HEK293T (cell line): ENCODE measurements around the gene GRM7.

Source experiments
- CTCF ChIA-PET: fragments of 350-600 bp; formaldehyde crosslinking; extraction: SDS; loops from one replicate; lab custom pipeline; 2021; ENCODE audit warnings: antibody characterized with exemption, inconsistent platforms; lab: Yijun Ruan, JAX
- POLR2A ChIA-PET: fragments of 350-600 bp; formaldehyde crosslinking; extraction: SDS; loops from one replicate; lab custom pipeline; 2020; ENCODE audit warnings: antibody characterized with exemption, inconsistent platforms; lab: Yijun Ruan, JAX
- DNase-seq: peaks from one replicate; pipeline ENCODE4 v3.0.0; 2012; ENCODE audit warnings: mixed read lengths; ENCODE audit errors: extremely low spot score
- ARNT ChIP-seq: fragments of 450-650 bp; IDR thresholded peaks from 2 replicates; pipeline ENCODE4 v1.6.1; 2017; ENCODE audit warnings: mild to moderate bottlenecking
- BHLHE40 ChIP-seq: fragments of 450-650 bp; IDR thresholded peaks from 2 replicates; pipeline ENCODE4 v1.6.1; 2016; ENCODE audit warnings: mild to moderate bottlenecking, moderate library complexity, borderline replicate concordance
- CTBP1 ChIP-seq: fragments of 450-650 bp; IDR thresholded peaks from 2 replicates; pipeline ENCODE4 v1.6.1; 2016; ENCODE audit warnings: borderline replicate concordance
- ELF4 ChIP-seq: fragments of 450-650 bp; IDR thresholded peaks from 2 replicates; pipeline ENCODE4 v1.6.1; 2017; ENCODE audit warnings: antibody characterized with exemption
- FOXA1 ChIP-seq: fragments of 450-650 bp; IDR thresholded peaks from 2 replicates; pipeline ENCODE4 v1.6.1; 2016; ENCODE audit warnings: mild to moderate bottlenecking
- FOXK2 ChIP-seq: fragments of 450-650 bp; IDR thresholded peaks from 2 replicates; pipeline ENCODE4 v1.6.1; 2016; ENCODE audit warnings: mild to moderate bottlenecking
- FOXM1 ChIP-seq: fragments of 450-650 bp; IDR thresholded peaks from 2 replicates; pipeline ENCODE4 v1.6.1; 2017; ENCODE audit warnings: mild to moderate bottlenecking, borderline replicate concordance
- HDGF ChIP-seq: fragments of 450-650 bp; IDR thresholded peaks from 2 replicates; pipeline ENCODE4 v1.6.1; 2017; ENCODE audit warnings: antibody characterized with exemption, borderline replicate concordance
- L3MBTL2 ChIP-seq: fragments of 450-650 bp; conservative IDR thresholded peaks from 2 replicates; pipeline ENCODE4 v1.6.1; 2016; ENCODE audit warnings: mild to moderate bottlenecking
- LEF1 ChIP-seq: fragments of 450-650 bp; IDR thresholded peaks from 2 replicates; pipeline ENCODE4 v1.6.1; 2017; ENCODE audit warnings: mild to moderate bottlenecking, borderline replicate concordance
- NFRKB ChIP-seq: fragments of 450-650 bp; IDR thresholded peaks from 2 replicates; pipeline ENCODE4 v1.6.1; 2016; ENCODE audit warnings: mild to moderate bottlenecking, moderate library complexity
- SP1 ChIP-seq: fragments of 450-650 bp; IDR thresholded peaks from 2 replicates; pipeline ENCODE4 v1.6.1; 2017
- SUZ12 ChIP-seq: fragments of 450-650 bp; IDR thresholded peaks from 2 replicates; pipeline ENCODE4 v1.6.1; 2016; ENCODE audit warnings: mild to moderate bottlenecking
- TARDBP ChIP-seq: fragments of 450-650 bp; IDR thresholded peaks from 2 replicates; pipeline ENCODE4 v1.6.1; 2016
- ZNF384 ChIP-seq: fragments of 450-650 bp; IDR thresholded peaks from 2 replicates; pipeline ENCODE4 v1.6.1; 2016
- TF ChIP-seq, protein P1 (sequence below): fragments of 450-650 bp; IDR thresholded peaks from 2 replicates; pipeline ENCODE4 v1.6.1; 2016

Gene GRM7

DNA sequence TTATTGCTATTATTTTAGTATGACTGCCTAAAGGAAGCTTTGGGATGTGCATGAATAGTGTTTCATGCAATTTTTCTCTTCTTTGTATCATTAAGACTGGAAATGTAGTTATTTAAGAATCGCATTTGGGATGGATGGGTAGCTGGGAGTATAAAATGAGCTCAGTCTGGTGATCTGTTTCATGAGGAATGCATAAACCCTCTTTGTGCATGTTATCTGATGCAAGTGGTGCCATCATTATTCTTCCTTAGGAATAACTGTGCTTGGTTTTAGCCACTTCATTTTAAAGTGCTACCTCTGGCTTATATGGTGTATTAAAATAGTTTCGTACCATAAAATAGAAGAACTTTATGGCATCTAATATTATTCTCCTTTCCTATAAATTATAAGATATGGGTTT, 535.6 kb downstream of the GRM7 start:
- DNase-seq = no peak
- POLR2A ChIA-PET = no interaction called here
- CTCF ChIA-PET = no interaction called here
- TF ChIP-seq FOXA1 (no peak), L3MBTL2 (no peak), HDGF (no peak), ARNT (no peak), FOXM1 (no peak), FOXK2 (no peak), BHLHE40 (no peak), NFRKB (no peak), TARDBP (no peak), ZNF384 (no peak), LEF1 (no peak), ELF4 (no peak), CTBP1 (no peak), SP1 (no peak)
- TF ChIP-seq, protein P1, sequence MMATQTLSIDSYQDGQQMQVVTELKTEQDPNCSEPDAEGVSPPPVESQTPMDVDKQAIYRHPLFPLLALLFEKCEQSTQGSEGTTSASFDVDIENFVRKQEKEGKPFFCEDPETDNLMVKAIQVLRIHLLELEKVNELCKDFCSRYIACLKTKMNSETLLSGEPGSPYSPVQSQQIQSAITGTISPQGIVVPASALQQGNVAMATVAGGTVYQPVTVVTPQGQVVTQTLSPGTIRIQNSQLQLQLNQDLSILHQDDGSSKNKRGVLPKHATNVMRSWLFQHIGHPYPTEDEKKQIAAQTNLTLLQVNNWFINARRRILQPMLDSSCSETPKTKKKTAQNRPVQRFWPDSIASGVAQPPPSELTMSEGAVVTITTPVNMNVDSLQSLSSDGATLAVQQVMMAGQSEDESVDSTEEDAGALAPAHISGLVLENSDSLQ = no peak

DNA sequence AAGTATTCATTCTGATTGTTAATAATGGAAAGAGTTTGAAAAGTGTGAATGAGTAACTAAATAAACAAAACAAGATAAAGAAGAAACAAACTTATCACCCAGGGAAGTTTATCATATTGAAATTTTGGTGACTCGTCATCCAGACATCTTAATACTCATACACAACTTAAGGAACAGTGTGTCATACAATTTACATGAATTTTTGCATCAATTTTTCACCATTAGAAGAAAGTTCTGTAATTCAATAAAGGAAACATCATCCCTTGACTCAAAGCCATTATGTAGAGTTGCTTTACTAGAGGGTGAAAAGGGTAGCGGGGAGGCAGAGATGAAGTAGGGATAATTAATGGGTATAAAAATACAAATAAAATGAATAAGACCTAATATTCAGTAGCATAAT, 536.2 kb downstream of the GRM7 start:
- POLR2A ChIA-PET = no interaction called here
- CTCF ChIA-PET = no interaction called here
- no peak for TF ChIP-seq SP1
- DNase-seq = no peak

DNA sequence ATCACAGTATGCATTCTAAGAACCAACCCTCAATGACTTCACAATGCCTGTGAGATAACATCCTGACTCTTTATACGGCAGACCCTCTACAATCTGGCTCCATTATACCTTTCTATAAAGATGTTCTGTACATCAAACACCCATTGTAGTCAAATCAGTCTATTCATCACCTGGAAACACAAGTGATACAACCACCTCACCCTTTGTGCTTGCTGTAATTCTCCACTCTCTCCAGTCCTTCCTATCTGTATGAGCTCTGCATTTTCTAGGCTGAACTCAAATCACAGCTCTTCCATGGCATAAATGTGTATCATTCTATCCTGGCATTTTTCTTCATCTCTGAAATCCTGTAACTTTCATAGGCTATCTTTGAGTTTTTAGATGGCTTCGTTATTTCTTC, 539.4 kb downstream of the GRM7 start:
- no peak for DNase-seq
- POLR2A ChIA-PET = no interaction called here
- TF ChIP-seq ELF4 (no peak), ARNT (no peak), HDGF (no peak), SP1 (no peak), NFRKB (no peak), ZNF384 (no peak), SUZ12 (no peak), CTBP1 (no peak), TARDBP (no peak), FOXM1 (no peak), FOXK2 (no peak), BHLHE40 (no peak), LEF1 (no peak)
- TF ChIP-seq, protein P1 = no peak
- CTCF ChIA-PET = no interaction called here

DNA sequence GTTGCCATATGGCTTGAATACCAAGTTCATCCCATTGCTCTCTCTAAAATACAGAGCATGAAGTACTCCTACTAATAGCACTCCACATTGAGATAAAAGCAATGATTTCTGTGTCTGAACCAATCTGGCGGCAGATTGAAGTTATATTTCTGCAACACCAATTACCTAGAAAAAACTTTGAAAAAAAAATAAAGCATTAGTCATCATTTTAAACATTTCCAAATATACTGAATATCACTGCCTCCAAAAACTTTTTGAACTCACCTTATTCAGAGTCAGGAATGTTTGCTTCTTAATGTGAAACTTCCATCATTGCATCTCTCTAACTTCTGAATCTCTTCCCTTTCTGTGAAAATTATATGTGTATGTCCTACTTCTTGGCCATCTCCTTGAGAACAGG, 540.5 kb downstream of the GRM7 start:
- TF ChIP-seq NFRKB = no peak
- no peak for TF ChIP-seq ELF4
- TF ChIP-seq, protein P1 = no peak
- no peak for TF ChIP-seq FOXA1
- TF ChIP-seq SUZ12 = no peak
- no peak for TF ChIP-seq SP1
- no peak for TF ChIP-seq LEF1
- TF ChIP-seq BHLHE40 = no peak
- no peak for TF ChIP-seq ARNT
- no peak for TF ChIP-seq FOXK2
- TF ChIP-seq HDGF = no peak
- TF ChIP-seq L3MBTL2 = no peak
- no peak for TF ChIP-seq ZNF384
- TF ChIP-seq CTBP1 = no peak
- TF ChIP-seq FOXM1 = no peak
- no peak for TF ChIP-seq TARDBP
- ChIA-PET CTCF (no interaction called here), POLR2A (no interaction called here)
- DNase-seq = no peak

DNA sequence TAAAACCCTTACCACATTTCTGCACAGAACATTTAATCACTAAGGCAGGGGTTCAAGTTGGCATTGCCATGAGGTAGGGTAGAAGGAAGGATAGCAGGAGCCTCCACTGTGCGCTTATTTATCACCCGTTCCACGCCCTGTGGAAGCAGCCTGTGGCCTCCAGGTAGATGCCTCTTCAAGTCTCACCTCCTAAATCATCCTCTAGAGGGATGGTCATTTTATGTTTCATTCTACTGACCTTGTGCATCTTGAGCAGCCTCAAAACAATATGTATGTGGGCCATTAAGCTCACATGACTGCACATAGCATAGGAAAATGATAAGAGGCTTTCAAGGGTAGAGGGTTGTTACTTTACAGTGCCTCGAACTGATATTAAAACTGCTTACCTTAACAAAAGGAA, 546.2 kb downstream of the GRM7 start:
- ChIA-PET POLR2A (no interaction called here), CTCF (no interaction called here)
- DNase-seq = no peak
- no peak for TF ChIP-seq FOXK2
- TF ChIP-seq, protein P1 = no peak
- TF ChIP-seq FOXA1 = no peak
- TF ChIP-seq BHLHE40 = no peak
- TF ChIP-seq TARDBP = no peak
- no peak for TF ChIP-seq LEF1
- no peak for TF ChIP-seq SUZ12
- TF ChIP-seq NFRKB = no peak
- TF ChIP-seq CTBP1 = no peak
- no peak for TF ChIP-seq L3MBTL2
- no peak for TF ChIP-seq FOXM1
- TF ChIP-seq SP1 = no peak
- TF ChIP-seq HDGF = no peak
- no peak for TF ChIP-seq ELF4
- TF ChIP-seq ZNF384 = no peak
- no peak for TF ChIP-seq ARNT

DNA sequence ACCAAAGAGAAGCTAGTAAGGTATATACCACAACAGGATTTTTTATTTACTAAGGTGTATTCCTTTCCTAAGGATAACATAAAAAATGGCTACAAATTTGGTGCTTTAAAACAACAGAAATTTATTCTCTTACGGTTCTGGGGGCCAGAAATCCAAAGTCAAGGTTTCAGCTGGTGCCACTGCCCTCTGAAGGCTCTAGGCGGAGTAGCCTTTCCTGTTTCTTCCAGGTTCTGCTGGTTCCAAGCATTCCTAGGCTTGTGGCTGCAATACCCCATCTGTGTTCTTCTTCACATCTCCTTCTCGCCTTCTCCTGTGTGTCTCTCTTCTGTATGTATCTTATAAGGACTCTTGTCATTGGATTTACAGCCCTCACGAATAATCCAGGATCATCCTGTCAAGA, 549.9 kb downstream of the GRM7 start:
- TF ChIP-seq TARDBP (no peak), FOXM1 (no peak), ZNF384 (no peak), ELF4 (no peak), CTBP1 (no peak), FOXK2 (no peak), SUZ12 (no peak), FOXA1 (no peak), BHLHE40 (no peak), NFRKB (no peak), LEF1 (no peak), SP1 (no peak), HDGF (no peak), ARNT (no peak), L3MBTL2 (no peak)
- TF ChIP-seq, protein P1 = no peak
- POLR2A ChIA-PET = no interaction called here
- CTCF ChIA-PET = no interaction called here
- no peak for DNase-seq
